Esophagus squamous epithelium (tissue), 4 donors: ENCODE data around the gene SMOC2.

Experiments
- POLR2A ChIP-seq, 4 donors: fragments of 450-650 bp; IDR thresholded peaks; one replicate each; pipeline ENCODE4 v1.6.1; 2017; ENCODE audit warnings: antibody characterized with exemption in 4 of 4, mild to moderate bottlenecking in 4 of 4, moderate library complexity in 3 of 4
- TF ChIP-seq, protein P1 (sequence below), 6 experiments: fragments of 450-650 bp in 4 of 6; fragments of 200-600 bp in 2 of 6; sonication (generic) in 2 of 6; IDR thresholded peaks; one replicate each; pipeline ENCODE4 v1.5.1; 2016 to 2019; ENCODE audit warnings: antibody characterized with exemption in 6 of 6, mild to moderate bottlenecking in 4 of 6, moderate library complexity in 4 of 6

DNA sequence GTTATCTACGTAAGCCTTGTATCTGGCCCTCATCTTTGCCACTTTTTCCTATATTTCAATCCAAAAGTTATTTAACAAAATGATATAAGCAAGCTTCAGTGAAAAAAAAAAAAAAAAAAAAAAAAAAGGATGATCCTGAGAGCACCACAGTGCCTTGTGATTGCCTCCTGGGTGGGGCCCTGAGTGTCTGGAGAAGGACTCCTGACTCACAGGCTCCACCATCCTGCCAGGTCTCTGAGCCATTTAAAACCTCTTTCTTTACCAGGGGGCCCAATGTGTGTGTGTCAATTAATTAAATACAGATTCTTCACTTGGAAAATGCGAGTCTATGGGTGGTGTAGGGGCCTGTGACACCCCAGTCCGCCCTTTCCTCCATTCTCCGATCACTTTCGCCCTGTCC, 105.2 kb downstream of the SMOC2 start:
- no peak for TF ChIP-seq POLR2A (IDR thresholded peaks at IDR 0.05)
- TF ChIP-seq, protein P1, sequence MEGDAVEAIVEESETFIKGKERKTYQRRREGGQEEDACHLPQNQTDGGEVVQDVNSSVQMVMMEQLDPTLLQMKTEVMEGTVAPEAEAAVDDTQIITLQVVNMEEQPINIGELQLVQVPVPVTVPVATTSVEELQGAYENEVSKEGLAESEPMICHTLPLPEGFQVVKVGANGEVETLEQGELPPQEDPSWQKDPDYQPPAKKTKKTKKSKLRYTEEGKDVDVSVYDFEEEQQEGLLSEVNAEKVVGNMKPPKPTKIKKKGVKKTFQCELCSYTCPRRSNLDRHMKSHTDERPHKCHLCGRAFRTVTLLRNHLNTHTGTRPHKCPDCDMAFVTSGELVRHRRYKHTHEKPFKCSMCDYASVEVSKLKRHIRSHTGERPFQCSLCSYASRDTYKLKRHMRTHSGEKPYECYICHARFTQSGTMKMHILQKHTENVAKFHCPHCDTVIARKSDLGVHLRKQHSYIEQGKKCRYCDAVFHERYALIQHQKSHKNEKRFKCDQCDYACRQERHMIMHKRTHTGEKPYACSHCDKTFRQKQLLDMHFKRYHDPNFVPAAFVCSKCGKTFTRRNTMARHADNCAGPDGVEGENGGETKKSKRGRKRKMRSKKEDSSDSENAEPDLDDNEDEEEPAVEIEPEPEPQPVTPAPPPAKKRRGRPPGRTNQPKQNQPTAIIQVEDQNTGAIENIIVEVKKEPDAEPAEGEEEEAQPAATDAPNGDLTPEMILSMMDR (IDR thresholded peaks at IDR 0.05): no peak
